ENCODE results near the gene TREML2.

The TREML2 gene

GRCh38 chr6:41150671-41151070, 50.3 kb downstream of the TREML2 start:
- no peak for DNase-seq (ENCODE audit: low spot score)

- DNase-seq (ENCODE audit: low spot score), result no peak
Measured at GRCh38 chr6:41147917-41148316, 53.0 kb downstream of the TREML2 start.

Data from CD4-positive, alpha-beta T cell treated with Interleukin-2 at 100 ng/mL for 4 hours (primary cell).